Activated effector memory CD4-positive, alpha-beta T cell treated with anti-CD3 and anti-CD28 coated beads, Interleukin-2, amount 50 U/mL, for 16 hours (primary cell): ENCODE data around the gene SOX5.
"Not testable (repeated sequence)": the region's sequence is repeated elsewhere in the genome, so short reads cannot be mapped to it uniquely, and the experiment has no call there.

Source experiments
- DNase-seq: peaks from one replicate; pipeline ENCODE4 v3.0.0-alpha.2; 2020

SOX5 gene

GRCh38 chr12:23752245-23752644 is 197.2 kb downstream of the SOX5 start:
- DNase-seq: no peak

GRCh38 chr12:23751641-23752040 is 197.8 kb downstream of the SOX5 start:
- no peak for DNase-seq

GRCh38 chr12:23750923-23751322 is 198.5 kb downstream of the SOX5 start:
- DNase-seq: no peak

- DNase-seq: no peak
Measured at GRCh38 chr12:23744696-23745095, 204.8 kb downstream of the SOX5 start.

DNA sequence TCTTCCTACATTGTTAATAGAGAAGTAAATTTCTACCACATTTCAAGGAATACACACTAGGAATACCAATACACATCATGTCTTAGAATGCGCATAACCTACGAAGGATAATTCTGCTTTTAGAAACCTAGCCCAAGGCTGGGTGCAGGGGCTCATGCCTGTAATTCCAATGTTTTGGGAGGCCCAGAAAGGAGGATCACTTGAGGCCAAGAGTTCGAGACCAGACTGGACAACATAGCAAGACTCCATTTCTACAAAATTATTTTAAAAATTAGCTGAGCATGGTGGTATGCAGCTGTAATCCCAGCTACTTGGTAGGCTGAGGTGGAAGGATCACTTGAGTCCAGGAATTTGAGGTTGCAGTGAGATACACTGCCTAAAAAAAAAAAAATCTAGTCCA is 206.9 kb downstream of the SOX5 start:
- DNase-seq: no peak

GRCh38 chr12:23731493-23731892 is 218.0 kb downstream of the SOX5 start:
- no peak for DNase-seq

GRCh38 chr12:23731035-23731434 is 218.4 kb downstream of the SOX5 start:
- DNase-seq: no peak

GRCh38 chr12:23729359-23729758 is 220.1 kb downstream of the SOX5 start:
- DNase-seq: no peak

DNA sequence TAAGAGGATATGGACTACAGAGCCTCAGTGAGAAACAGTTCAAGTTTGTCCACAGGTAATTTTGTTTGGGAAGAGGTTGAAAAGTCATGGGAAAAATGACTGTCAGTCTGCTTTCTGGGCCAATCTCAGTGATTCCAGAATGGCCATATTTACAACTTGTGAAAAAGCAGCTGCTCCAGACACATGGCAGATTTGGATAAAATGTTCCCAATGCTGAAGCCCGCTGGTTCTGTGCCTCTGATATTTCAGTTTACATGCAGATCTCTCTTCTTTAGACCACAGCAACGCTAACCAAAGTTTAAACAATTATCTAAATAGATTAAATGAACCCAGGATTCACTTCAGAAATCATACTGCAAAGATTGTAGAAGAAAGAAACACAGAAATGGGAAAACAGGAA is 222.8 kb downstream of the SOX5 start:
- DNase-seq: no peak

DNA sequence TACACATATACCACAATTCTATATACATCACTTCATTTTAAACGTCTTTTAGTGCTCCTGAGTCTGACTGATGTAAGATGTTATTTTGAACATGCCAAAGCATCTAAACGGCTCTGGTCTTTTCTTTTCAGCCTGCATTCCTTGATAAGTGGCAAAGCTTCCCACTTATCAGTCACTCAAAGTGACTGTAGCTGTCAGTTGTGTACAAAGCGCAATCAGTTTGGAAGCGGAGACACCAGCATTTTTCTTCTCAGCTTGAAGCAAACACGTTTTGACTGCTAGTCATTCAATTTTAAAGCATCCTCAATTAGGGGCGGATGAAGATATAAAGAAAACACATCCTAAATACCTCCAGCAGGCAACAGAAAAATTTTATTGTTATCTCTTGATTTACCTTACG is 226.8 kb downstream of the SOX5 start:
- no peak for DNase-seq

GRCh38 chr12:23721268-23721667 is 228.2 kb downstream of the SOX5 start:
- DNase-seq: no peak

- no peak for DNase-seq
Measured at GRCh38 chr12:23719493-23719892, 230.0 kb downstream of the SOX5 start.

- not testable (repeated sequence) for DNase-seq
Measured at GRCh38 chr12:23710361-23710760, 239.1 kb downstream of the SOX5 start.

- no peak for DNase-seq
Measured at GRCh38 chr12:23708185-23708837, 241.2 kb downstream of the SOX5 start.

- no peak for DNase-seq
Measured at GRCh38 chr12:23707270-23707669, 242.2 kb downstream of the SOX5 start.

DNA sequence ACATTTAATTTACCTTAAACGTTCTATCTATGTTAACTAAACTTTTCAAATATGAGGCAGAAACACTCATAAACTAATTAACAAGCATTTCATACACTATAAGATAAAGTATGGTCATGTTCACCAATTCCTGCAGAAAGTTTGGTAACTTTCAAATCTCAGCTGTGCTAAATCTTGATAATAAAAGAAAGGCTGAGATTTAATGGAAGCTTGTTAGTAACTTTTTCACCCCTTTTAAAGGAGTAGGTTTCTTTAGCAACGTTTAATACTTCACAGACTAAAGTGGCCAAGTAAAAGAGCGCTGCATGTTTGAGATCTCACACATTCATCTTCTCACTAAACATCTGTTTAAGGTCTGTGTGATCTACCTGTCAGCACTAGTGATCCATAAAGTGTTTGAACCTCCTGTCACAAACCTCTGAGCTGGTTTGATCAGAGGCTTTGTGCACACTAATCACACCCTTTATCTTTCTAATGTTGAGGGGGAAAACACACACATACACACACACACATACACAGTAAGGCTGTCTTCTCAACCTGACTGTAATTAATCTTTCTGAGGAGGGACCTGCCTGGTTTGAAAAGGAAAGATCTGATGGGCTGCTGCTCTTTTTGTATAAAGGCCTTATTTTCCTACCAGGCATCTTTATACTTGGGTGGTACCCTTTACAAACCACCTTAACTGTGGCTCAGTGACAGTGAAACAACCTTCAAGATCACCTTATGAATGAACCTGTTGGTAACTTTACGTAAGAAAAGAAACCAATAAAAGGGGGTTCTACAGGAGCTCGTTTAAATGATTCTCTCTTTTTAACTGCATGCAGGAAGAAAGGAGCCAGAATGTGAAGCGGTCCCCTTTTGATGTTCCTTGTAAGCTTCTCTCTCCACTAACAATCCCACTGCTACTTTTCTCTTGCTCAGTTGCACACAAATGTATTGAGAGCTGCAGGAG is 244.2 kb downstream of the SOX5 start:
- DNase-seq: no peak

- DNase-seq: no peak
Measured at GRCh38 chr12:23703051-23703450, 246.4 kb downstream of the SOX5 start.

DNA sequence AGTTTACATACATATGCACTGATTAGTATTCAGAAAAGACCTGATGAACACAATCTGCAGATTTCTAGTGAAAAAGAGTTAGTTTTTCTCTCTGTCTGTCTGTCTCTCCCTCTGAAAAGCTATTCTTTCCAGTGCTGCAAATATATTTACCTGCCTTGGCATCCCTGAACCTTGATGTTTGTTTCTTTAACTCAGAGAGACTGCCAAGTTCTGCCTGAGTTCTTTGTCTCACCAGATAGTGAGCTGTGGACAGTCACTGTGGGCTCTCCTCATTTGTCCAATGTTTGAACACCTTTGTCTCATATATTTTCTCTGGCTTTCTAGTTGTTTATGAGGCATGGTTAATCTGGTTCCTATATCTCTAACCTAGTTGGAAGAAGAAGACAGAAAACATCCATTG is 250.4 kb downstream of the SOX5 start:
- no peak for DNase-seq

- DNase-seq: no peak
Measured at GRCh38 chr12:23694920-23695319, 254.6 kb downstream of the SOX5 start.

- DNase-seq: no peak
Measured at GRCh38 chr12:23694307-23694706, 255.2 kb downstream of the SOX5 start.

- no peak for DNase-seq
Measured at GRCh38 chr12:23687947-23688346, 261.5 kb downstream of the SOX5 start.

- DNase-seq: no peak
Measured at GRCh38 chr12:23686095-23686494, 263.4 kb downstream of the SOX5 start.

DNA sequence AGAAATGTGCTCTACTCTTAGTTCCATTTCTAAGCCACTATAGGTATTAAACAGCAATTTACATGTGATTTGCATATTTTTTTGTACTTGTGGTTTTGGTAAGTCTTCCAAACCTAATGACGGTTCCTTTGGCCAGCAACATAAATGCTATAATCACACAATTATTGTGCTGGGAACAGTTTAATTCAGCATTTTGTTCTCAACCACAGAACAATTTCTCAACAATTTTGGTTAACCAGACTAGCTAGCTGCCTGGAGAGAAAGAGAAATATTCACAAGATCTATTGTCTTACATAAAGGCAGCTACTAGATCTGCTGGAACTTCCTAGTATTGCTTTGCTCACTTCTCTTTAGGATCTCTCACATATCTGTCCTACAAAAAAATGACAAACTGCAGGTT is 265.3 kb downstream of the SOX5 start:
- no peak for DNase-seq

GRCh38 chr12:23681237-23681636 is 268.2 kb downstream of the SOX5 start:
- DNase-seq: no peak
